Subcutaneous abdominal adipose tissue (tissue), 5 donors: ENCODE data around the gene USH1G.
A peak's percentile ranks its signal among the peaks of the same experiment; 100 is the strongest.

Experiments used
- H3K27ac ChIP-seq: one replicate; pipeline ENCODE4 v1.7.0; 2013; ENCODE audit warnings: low read depth, mild to moderate bottlenecking, inconsistent platforms, low read length, moderate library complexity
- H3K27me3 ChIP-seq, 5 donors: one replicate each; pipeline ENCODE4 v1.7.0; 2013; ENCODE audit warnings: low read length in 5 of 5, inconsistent platforms in 1 of 5; ENCODE audit not compliant: control insufficient read depth in 5 of 5, insufficient read depth in 4 of 5
- H3K36me3 ChIP-seq, 5 donors: one replicate each; pipeline ENCODE4 v1.7.0; 2013; ENCODE audit warnings: low read length in 5 of 5; ENCODE audit not compliant: control insufficient read depth in 5 of 5, insufficient read depth in 5 of 5
- H3K4me1 ChIP-seq, 5 donors: one replicate each; pipeline ENCODE4 v1.7.0; 2013; ENCODE audit warnings: low read length in 5 of 5, mild to moderate bottlenecking in 3 of 5, moderate library complexity in 1 of 5; ENCODE audit not compliant: control insufficient read depth in 5 of 5, insufficient read depth in 5 of 5
- H3K4me3 ChIP-seq, 5 donors: one replicate each; pipeline ENCODE4 v1.7.0; 2013; ENCODE audit warnings: low read length in 5 of 5, low read depth in 1 of 5
- H3K9ac ChIP-seq, 5 donors: one replicate each; pipeline ENCODE4 v1.7.0; 2013; ENCODE audit warnings: low read length in 5 of 5, mild to moderate bottlenecking in 4 of 5, moderate library complexity in 3 of 5
- H3K9me3 ChIP-seq, 5 donors: one replicate each; pipeline ENCODE4 v1.7.0; 2013; ENCODE audit warnings: low read length in 5 of 5; ENCODE audit not compliant: control insufficient read depth in 5 of 5
- donor health status: healthy.
- donor health status: healthy.
- donor health status: healthy.
- donor health status: healthy.
- donor health status: healthy.

Gene USH1G

GRCh38 chr17:74904687-74905409 lies 18.2 kb downstream of the USH1G start:
- no peaks in the 10 kb centered on the region for H3K36me3 ChIP-seq
- no peaks in the 10 kb centered on the region for H3K9me3 ChIP-seq
- H3K4me3 ChIP-seq = no peak overlapping the region
- no peak overlapping the region for H3K27ac ChIP-seq
- H3K27me3 ChIP-seq = peaks cover 13 to 25% (median 24%) of the 10 kb centered on the region in 5 donors
- no peaks in the 10 kb centered on the region for H3K4me1 ChIP-seq
- H3K9ac ChIP-seq = no peak overlapping the region

- Histone ChIP-seq H3K27ac (no peak overlapping the region), H3K9ac (no peak overlapping the region), H3K27me3 (peaks cover 11 to 25% (median 24%) of the 10 kb centered on the region in 5 donors), H3K36me3 (no peaks in the 10 kb centered on the region), H3K4me1 (no peaks in the 10 kb centered on the region), H3K9me3 (no peaks in the 10 kb centered on the region), H3K4me3 (no peak overlapping the region)
These were observed 19.4 kb downstream of the USH1G start for GRCh38 chr17:74903671-74904070.

GRCh38 chr17:74903034-74903433 lies 20.0 kb downstream of the USH1G start:
- Histone ChIP-seq H3K36me3 (no peaks in the 10 kb centered on the region), H3K27me3 (peaks cover 11 to 25% (median 24%) of the 10 kb centered on the region in 5 donors), H3K27ac (no peak overlapping the region), H3K9me3 (no peaks in the 10 kb centered on the region), H3K4me1 (no peaks in the 10 kb centered on the region), H3K9ac (no peak overlapping the region), H3K4me3 (no peak overlapping the region)

- H3K4me1 ChIP-seq = no peaks in the 10 kb centered on the region
- H3K4me3 ChIP-seq = no peak overlapping the region
- H3K27me3 ChIP-seq = peaks cover 11 to 27% (median 24%) of the 10 kb centered on the region in 5 donors
These were observed 21.5 kb downstream of the USH1G start for GRCh38 chr17:74901353-74902135.

GRCh38 chr17:74900208-74900607 lies 22.8 kb downstream of the USH1G start:
- Histone ChIP-seq H3K4me3 (no peak overlapping the region), H3K27me3 (peaks cover 11 to 28% (median 24%) of the 10 kb centered on the region in 5 donors), H3K4me1 (no peaks in the 10 kb centered on the region), H3K36me3 (no peaks in the 10 kb centered on the region), H3K9ac (no peak overlapping the region), H3K9me3 (no peaks in the 10 kb centered on the region), H3K27ac (no peak overlapping the region)

More at GRCh38 chr17:74901353-74902135, 21.5 kb downstream of the USH1G start:
- Histone ChIP-seq H3K36me3 (no peaks in the 10 kb centered on the region), H3K9ac (no peak overlapping the region), H3K9me3 (no peaks in the 10 kb centered on the region), H3K27ac (no peak overlapping the region)

GRCh38 chr17:74898376-74898946 lies 24.6 kb downstream of the USH1G start:
- Histone ChIP-seq H3K4me3 (no peak overlapping the region), H3K27me3 (peaks cover 15 to 30% (median 22%) of the 10 kb centered on the region in 5 donors), H3K9ac (no peak overlapping the region), H3K4me1 (peaks cover 0 to 6% (median 5%) of the 10 kb centered on the region in 5 donors), H3K9me3 (no peaks in the 10 kb centered on the region), H3K36me3 (no peaks in the 10 kb centered on the region), H3K27ac (no peak overlapping the region)

GRCh38 chr17:74893936-74894671 lies 29.0 kb downstream of the USH1G start:
- Histone ChIP-seq H3K4me3 (peak overlapping the region in 2 of 5 donors; percentile 41 to 57), H3K9ac (no peak overlapping the region), H3K4me1 (peaks cover 0 to 13% (median 11%) of the 10 kb centered on the region in 5 donors), H3K27me3 (peaks cover 27 to 48% (median 39%) of the 10 kb centered on the region in 5 donors), H3K27ac (no peak overlapping the region), H3K36me3 (no peaks in the 10 kb centered on the region), H3K9me3 (no peaks in the 10 kb centered on the region)

GRCh38 chr17:74892974-74893911 lies 29.8 kb downstream of the USH1G start, which contains the start of gene FADS6:
FADS6 (minus strand) TSS chr17:74893633; CDS start chr17:74893595, 38 bp downstream.
- H3K9ac ChIP-seq = no peak within 1 kb of the TSS

More at GRCh38 chr17:74892974-74893911, 29.8 kb downstream of the USH1G start, which contains the start of gene FADS6:
- Histone ChIP-seq H3K27me3 (peaks cover 34 to 56% (median 45%) of the 10 kb centered on the region in 5 donors), H3K27ac (no peak within 1 kb of the TSS), H3K4me1 (peaks cover 0 to 13% (median 11%) of the 10 kb centered on the region in 5 donors), H3K36me3 (no peaks in the 10 kb centered on the region), H3K4me3 (peak within 1 kb of the TSS in 3 of 5 donors; percentile 22 to 57 (median 41)), H3K9me3 (no peaks in the 10 kb centered on the region)
